HepG2 (cell line): ENCODE data around the gene PTGDS. TPM values are rescaled to one million over a fixed set of nuclear protein-coding genes. Genes with fewer than 3 reads are reported as not detected.

Experiments used
- ATAC-seq: fragments of 200-7000 bp; cut with Tn5 transposase; 3 replicates; pipeline ENCODE4 v1.9.1; 2020; ENCODE audit warnings: mild to moderate bottlenecking, moderate library complexity
- BruUV-seq: library from RNA; stranded (reverse); fragments of 400-500 nt; replicated peaks from 2 replicates; lab custom pipeline; 2021; lab: Mats Ljungman, UMichigan
- CTCF ChIA-PET: fragments of 300-600 bp; formaldehyde crosslinking; extraction: SDS; loops from one replicate; lab custom pipeline; 2021; ENCODE audit warnings: low total read pairs, inconsistent platforms, low intra/inter-chr PET ratio; lab: Yijun Ruan, JAX
- POLR2A ChIA-PET: fragments of 350-600 bp; sonication (Branson Sonifier 250); formaldehyde crosslinking; loops from one replicate; lab custom pipeline; 2020; ENCODE audit warnings: antibody characterized with exemption, inconsistent platforms; lab: Yijun Ruan, JAX
- DNase-seq: peaks from one replicate; pipeline ENCODE4 v3.0.0-alpha.2; 2015; ENCODE audit warnings: low spot score
- FAIRE-seq: peaks from 3 replicates; lab custom pipeline; 2011; peaks lifted over from hg19 to GRCh38; lab: Jason Lieb, UNC
- H2AFZ ChIP-seq: one replicate; pipeline ENCODE4 v1.6.1; 2011; ENCODE audit warnings: low read length, inconsistent platforms
- H3K27ac ChIP-seq: fragments of 300-600 bp; 3 replicates; pipeline ENCODE4 v1.8.0; 2011; ENCODE audit warnings: mixed run types, mild to moderate bottlenecking, mixed read lengths, low read length, inconsistent platforms; ENCODE audit not compliant: insufficient read depth; ENCODE audit errors: extremely low read length
- H3K27me3 ChIP-seq, 2 experiments: fragments of 200-600 bp in 1 of 2; 2 replicates in 1 of 2; 3 replicates in 1 of 2; pipeline versions ENCODE4 v1.6.0 to v1.8.0; 2011; ENCODE audit warnings: low read length in 2 of 2, mild to moderate bottlenecking in 2 of 2, moderate library complexity in 2 of 2, inconsistent platforms in 1 of 2; ENCODE audit not compliant: insufficient read depth in 2 of 2, control insufficient read depth in 1 of 2
- H3K36me3 ChIP-seq, 2 experiments: fragments of 200-600 bp in 1 of 2; replicated peaks in 1 of 2; 2 replicates in 1 of 2; 3 replicates in 1 of 2; pipeline versions ENCODE4 v1.5.1 to v1.8.0; 2011; ENCODE audit warnings: low read length in 2 of 2, inconsistent platforms in 1 of 2; ENCODE audit not compliant: insufficient read depth in 2 of 2, control insufficient read depth in 1 of 2
- H3K4me1 ChIP-seq: 2 replicates; pipeline ENCODE4 v1.5.1; 2012; ENCODE audit warnings: low read length, inconsistent platforms; ENCODE audit not compliant: insufficient read depth
- H3K4me2 ChIP-seq: 2 replicates; pipeline ENCODE4 v1.6.0; 2011; ENCODE audit warnings: low read depth, low read length, inconsistent platforms
- H3K4me3 ChIP-seq, 3 experiments: fragments of 200-600 bp in 1 of 3; sonication (generic), shearing (Covaris generic) in 1 of 3; replicated peaks in 1 of 3; 2 replicates each; pipeline ENCODE4 v1.5.1; 2011 to 2016; ENCODE audit warnings: low read length in 3 of 3, inconsistent platforms in 2 of 3, low read depth in 2 of 3, mild to moderate bottlenecking in 2 of 3, control low read depth in 1 of 3, mixed read lengths in 1 of 3; ENCODE audit not compliant: insufficient read depth in 1 of 3
- H3K79me2 ChIP-seq: one replicate; pipeline ENCODE4 v1.6.1; 2011; ENCODE audit warnings: low read length, inconsistent platforms; ENCODE audit not compliant: insufficient read depth
- H3K9ac ChIP-seq: 2 replicates; pipeline ENCODE4 v1.6.0; 2011; ENCODE audit warnings: mild to moderate bottlenecking, low read depth, low read length, inconsistent platforms; ENCODE audit not compliant: insufficient read depth
- H3K9me3 ChIP-seq: 2 replicates; pipeline ENCODE4 v1.5.1; 2012; ENCODE audit warnings: mild to moderate bottlenecking, low read length
- H4K20me1 ChIP-seq: 2 replicates; pipeline ENCODE4 v1.6.0; 2011; ENCODE audit warnings: inconsistent platforms, mild to moderate bottlenecking, low read length, moderate library complexity; ENCODE audit not compliant: insufficient read depth
- CREM ChIP-seq, 2 experiments: sonication (generic) in 1 of 2; formaldehyde crosslinking in 1 of 2; IDR thresholded peaks; 2 replicates each; pipeline versions ENCODE4 v1.4.0 to v1.6.1; 2016 to 2020; ENCODE audit warnings: antibody characterized with exemption in 1 of 2, mild to moderate bottlenecking in 1 of 2, missing genetic modification reagents in 1 of 2
- FOXA3 ChIP-seq: IDR thresholded peaks from 2 replicates; pipeline ENCODE4 v1.6.1; 2016; ENCODE audit warnings: missing genetic modification reagents, missing compliant biosample characterization
- HNRNPH1 ChIP-seq: fragments of 200-400 bp; formaldehyde crosslinking; optimal IDR thresholded peaks from 2 replicates; pipeline ENCODE3; 2017; ENCODE audit warnings: mild to moderate bottlenecking, low read depth, low read length
- IRX3 ChIP-seq: sonication (generic); formaldehyde crosslinking; IDR thresholded peaks from 2 replicates; pipeline ENCODE4 v1.8.1; 2023; ENCODE audit warnings: mild to moderate bottlenecking, low read depth, missing genetic modification reagents, borderline replicate concordance
- PLRG1 ChIP-seq: fragments of 450-650 bp; conservative IDR thresholded peaks from 2 replicates; pipeline ENCODE4 v1.6.1; 2016
- POLR2A ChIP-seq, 2 experiments: IDR thresholded peaks; 2 replicates each; pipeline ENCODE4 v1.6.1; 2011; ENCODE audit warnings: low read depth in 2 of 2, low read length in 2 of 2, mild to moderate bottlenecking in 1 of 2, moderate library complexity in 1 of 2; ENCODE audit not compliant: insufficient read depth in 1 of 2
- ZKSCAN1 ChIP-seq: fragments of 150-350 bp; IDR thresholded peaks from 2 replicates; pipeline ENCODE4 v1.6.1; 2014; ENCODE audit warnings: low read length
- ZMYM2 ChIP-seq: sonication (generic); formaldehyde crosslinking; IDR thresholded peaks from 2 replicates; pipeline ENCODE4 v1.8.0; 2022; ENCODE audit warnings: mild to moderate bottlenecking, missing genetic modification reagents
- WGBS: methylation state at CpG from one replicate; pipeline ENCODE4 v1.1.6; 2017; ENCODE audit warnings: low lambda C conversion rate; 5-methylcytosine and 5-hydroxymethylcytosine counted together
- in situ Hi-C: cut with HindIII; loops from 2 replicates; pipeline ENCODE4 v1.10.0; 2017; ENCODE audit warnings: low pct_unique_long_range_greater_than_20kb; ENCODE audit not compliant: extremely low pct_ligation_motif_present
- intact Hi-C: fragments of 100-400 bp; cut with micrococcal nuclease; formaldehyde crosslinking; loops from one replicate; pipeline ENCODE4 v1.10.0; 2022; ENCODE audit not compliant: unreplicated experiment
- polyA plus RNA-seq, 8 experiments: library from polyadenylated mRNA; depleted of rRNA in 3 of 8; stranded (reverse) in 7 of 8; unstranded in 1 of 8; fragments of >200 nt; fragmentation: Illumina TruSeq in 4 of 8; extraction: Trizol in 4 of 8; gene quantifications; 2 replicates each; pipeline versions ENCODE4 v1.2.1 to v1.2.3, GENCODE V29; 2011 to 2016; ENCODE audit warnings: low read depth in 4 of 8, missing spikeins in 1 of 8, mixed read lengths in 1 of 8; ENCODE audit not compliant: insufficient read depth in 1 of 8
- total RNA-seq, 5 experiments: library from RNA; depleted of rRNA; stranded (reverse); fragments of >200 nt; fragmentation: Illumina TruSeq; extraction: Trizol; gene quantifications; 2 replicates each; pipeline ENCODE4 v1.2.3, GENCODE V29; 2016; ENCODE audit warnings: low read depth in 1 of 5
- TF ChIP-seq, protein P1 (sequence below): sonication (generic); formaldehyde crosslinking; IDR thresholded peaks from 2 replicates; pipeline ENCODE4 v1.5.0; 2020; ENCODE audit warnings: mild to moderate bottlenecking, missing genetic modification reagents
- TF ChIP-seq, protein P2 (sequence below): IDR thresholded peaks from 2 replicates; pipeline ENCODE4 v1.6.1; 2016; ENCODE audit warnings: control low read depth
- TF ChIP-seq, protein P3 (sequence below): sonication (generic); formaldehyde crosslinking; IDR thresholded peaks from 2 replicates; pipeline ENCODE4 v1.4.0; 2020; ENCODE audit warnings: missing genetic modification reagents, mild to moderate bottlenecking, borderline replicate concordance
- TF ChIP-seq, protein P4 (sequence below): sonication (generic); formaldehyde crosslinking; IDR thresholded peaks from 2 replicates; pipeline ENCODE4 v1.5.0; 2020; ENCODE audit warnings: mild to moderate bottlenecking, low read depth, missing genetic modification reagents, borderline replicate concordance

PTGDS gene
- total and polyA plus RNA-seq, 2 of the 13 experiments (the other 11 are each of a cell fraction or from before 2014, with no cell fraction given) = 0.33 to 0.50 TPM

DNA sequence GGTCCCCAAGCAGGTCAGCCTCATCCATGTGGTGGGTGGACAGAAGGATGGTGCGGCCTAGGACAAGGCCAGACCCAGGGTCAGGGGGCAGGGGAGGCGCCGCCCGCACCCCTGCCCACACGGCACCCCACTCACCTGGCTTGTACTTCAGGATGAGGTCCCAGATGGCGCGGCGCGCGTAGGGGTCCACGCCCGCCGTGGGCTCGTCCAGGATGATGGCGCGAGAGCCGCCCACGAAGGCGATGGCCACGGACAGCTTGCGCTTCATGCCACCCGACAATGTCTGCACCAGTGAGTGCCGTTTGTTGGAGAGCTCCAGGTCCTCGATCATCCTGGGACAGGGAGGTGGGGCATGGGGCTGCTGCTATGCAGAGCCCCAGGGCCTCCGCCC, 38.2 kb downstream of the PTGDS start:
- intact Hi-C loops = no loop called here
- BruUV-seq = no TSS peak
- ATAC-seq (no peak), DNase-seq (no peak)
- CTCF ChIA-PET = no interaction called here
- Histone ChIP-seq H3K9ac (no peak overlapping the region), H4K20me1 (no peaks in the 10 kb centered on the region), H3K4me1 (no peaks in the 10 kb centered on the region), H3K79me2 (no peaks in the 10 kb centered on the region), H3K27me3 (no peaks in the 10 kb centered on the region), H3K27ac (no peak overlapping the region)
- TF ChIP-seq, protein P1, sequence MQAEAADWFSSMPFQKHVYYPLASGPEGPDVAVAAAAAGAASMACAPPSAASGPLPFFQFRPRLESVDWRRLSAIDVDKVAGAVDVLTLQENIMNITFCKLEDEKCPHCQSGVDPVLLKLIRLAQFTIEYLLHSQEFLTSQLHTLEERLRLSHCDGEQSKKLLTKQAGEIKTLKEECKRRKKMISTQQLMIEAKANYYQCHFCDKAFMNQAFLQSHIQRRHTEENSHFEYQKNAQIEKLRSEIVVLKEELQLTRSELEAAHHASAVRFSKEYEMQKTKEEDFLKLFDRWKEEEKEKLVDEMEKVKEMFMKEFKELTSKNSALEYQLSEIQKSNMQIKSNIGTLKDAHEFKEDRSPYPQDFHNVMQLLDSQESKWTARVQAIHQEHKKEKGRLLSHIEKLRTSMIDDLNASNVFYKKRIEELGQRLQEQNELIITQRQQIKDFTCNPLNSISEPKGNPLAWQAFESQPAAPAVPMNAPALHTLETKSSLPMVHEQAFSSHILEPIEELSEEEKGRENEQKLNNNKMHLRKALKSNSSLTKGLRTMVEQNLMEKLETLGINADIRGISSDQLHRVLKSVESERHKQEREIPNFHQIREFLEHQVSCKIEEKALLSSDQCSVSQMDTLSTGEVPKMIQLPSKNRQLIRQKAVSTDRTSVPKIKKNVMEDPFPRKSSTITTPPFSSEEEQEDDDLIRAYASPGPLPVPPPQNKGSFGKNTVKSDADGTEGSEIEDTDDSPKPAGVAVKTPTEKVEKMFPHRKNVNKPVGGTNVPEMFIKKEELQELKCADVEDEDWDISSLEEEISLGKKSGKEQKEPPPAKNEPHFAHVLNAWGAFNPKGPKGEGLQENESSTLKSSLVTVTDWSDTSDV (CRISPR knock-in tag) = no peak
- TF ChIP-seq ZKSCAN1 = no peak
- TF ChIP-seq, all 625 proteins: peak for 0
- Histone ChIP-seq H2AFZ (no peak overlapping the region), H3K9me3 (no peaks in the 10 kb centered on the region), H3K4me2 (no peak overlapping the region), H3K4me3 (no peak overlapping the region), H3K36me3 (peaks cover 1 to 2% of the 10 kb centered on the region in 2 experiments; a peak in 1 of 5 replicates)
- POLR2A ChIA-PET = no interaction called here
- FAIRE-seq = no peak
- in situ Hi-C loops = no loop called here
- WGBS = 96% methylated on average over 12 of the region's 25 CpGs

DNA sequence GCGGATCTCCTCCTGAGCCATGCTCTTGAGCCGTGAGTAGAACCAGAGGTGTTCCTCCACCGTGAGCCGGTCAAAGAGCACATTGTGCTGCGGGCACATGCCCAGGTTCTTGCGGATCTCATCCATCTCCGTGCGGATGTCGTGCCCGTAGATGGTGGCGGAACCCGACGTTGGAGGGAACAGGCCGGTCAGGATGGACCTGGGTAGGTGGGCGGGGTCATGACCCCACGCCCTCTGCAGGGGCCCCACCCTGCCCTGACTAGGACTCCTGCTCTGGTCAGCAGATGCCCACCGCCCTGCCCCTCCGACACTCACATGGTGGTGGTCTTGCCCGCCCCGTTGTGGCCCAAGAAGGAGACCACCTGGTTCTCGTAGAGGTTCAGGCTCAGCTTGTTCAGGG, 38.7 kb downstream of the PTGDS start:
- no peaks in the 10 kb centered on the region for H3K9me3 ChIP-seq
- ATAC-seq (no peak), FAIRE-seq (no peak), DNase-seq (no peak)
- ChIA-PET CTCF (no interaction called here), POLR2A (no interaction called here)
- no TSS peak for BruUV-seq
- no peaks in the 10 kb centered on the region for H4K20me1 ChIP-seq
- no peaks in the 10 kb centered on the region for H3K4me1 ChIP-seq
- intact Hi-C loops (no loop called here), in situ Hi-C loops (no loop called here)
- peaks cover 1 to 2% of the 10 kb centered on the region in 2 experiments; a peak in 1 of 5 replicates for H3K36me3 ChIP-seq
- no peaks in the 10 kb centered on the region for H3K79me2 ChIP-seq
- no peak overlapping the region for H3K27ac ChIP-seq
- no peak overlapping the region for H2AFZ ChIP-seq
- no peak overlapping the region for H3K9ac ChIP-seq
- 92% methylated on average over 14 of the region's 21 CpGs for WGBS
- no peak overlapping the region for H3K4me3 ChIP-seq
- no peaks in the 10 kb centered on the region for H3K27me3 ChIP-seq
- H3K4me2 ChIP-seq = no peak overlapping the region
- TF ChIP-seq FOXA3 (CRISPR knock-in tag) (no peak), ZMYM2 (CRISPR knock-in tag) (no peak), POLR2A (IDR thresholded peaks at IDR 0.05; ENCODE audit: insufficient read depth in 1 of 2, low read depth in 2 of 2, low read length in 2 of 2) (no peak), CREM (IDR thresholded peaks at IDR 0.05) (no peak), CREM (CRISPR knock-in tag; IDR thresholded peaks at IDR 0.05) (no peak), IRX3 (no peak), PLRG1 (no peak), HNRNPH1 (no peak)
- TF ChIP-seq, protein P2, sequence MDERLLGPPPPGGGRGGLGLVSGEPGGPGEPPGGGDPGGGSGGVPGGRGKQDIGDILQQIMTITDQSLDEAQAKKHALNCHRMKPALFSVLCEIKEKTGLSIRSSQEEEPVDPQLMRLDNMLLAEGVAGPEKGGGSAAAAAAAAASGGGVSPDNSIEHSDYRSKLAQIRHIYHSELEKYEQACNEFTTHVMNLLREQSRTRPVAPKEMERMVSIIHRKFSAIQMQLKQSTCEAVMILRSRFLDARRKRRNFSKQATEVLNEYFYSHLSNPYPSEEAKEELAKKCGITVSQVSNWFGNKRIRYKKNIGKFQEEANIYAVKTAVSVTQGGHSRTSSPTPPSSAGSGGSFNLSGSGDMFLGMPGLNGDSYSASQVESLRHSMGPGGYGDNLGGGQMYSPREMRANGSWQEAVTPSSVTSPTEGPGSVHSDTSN = no peak
- TF ChIP-seq, protein P3, sequence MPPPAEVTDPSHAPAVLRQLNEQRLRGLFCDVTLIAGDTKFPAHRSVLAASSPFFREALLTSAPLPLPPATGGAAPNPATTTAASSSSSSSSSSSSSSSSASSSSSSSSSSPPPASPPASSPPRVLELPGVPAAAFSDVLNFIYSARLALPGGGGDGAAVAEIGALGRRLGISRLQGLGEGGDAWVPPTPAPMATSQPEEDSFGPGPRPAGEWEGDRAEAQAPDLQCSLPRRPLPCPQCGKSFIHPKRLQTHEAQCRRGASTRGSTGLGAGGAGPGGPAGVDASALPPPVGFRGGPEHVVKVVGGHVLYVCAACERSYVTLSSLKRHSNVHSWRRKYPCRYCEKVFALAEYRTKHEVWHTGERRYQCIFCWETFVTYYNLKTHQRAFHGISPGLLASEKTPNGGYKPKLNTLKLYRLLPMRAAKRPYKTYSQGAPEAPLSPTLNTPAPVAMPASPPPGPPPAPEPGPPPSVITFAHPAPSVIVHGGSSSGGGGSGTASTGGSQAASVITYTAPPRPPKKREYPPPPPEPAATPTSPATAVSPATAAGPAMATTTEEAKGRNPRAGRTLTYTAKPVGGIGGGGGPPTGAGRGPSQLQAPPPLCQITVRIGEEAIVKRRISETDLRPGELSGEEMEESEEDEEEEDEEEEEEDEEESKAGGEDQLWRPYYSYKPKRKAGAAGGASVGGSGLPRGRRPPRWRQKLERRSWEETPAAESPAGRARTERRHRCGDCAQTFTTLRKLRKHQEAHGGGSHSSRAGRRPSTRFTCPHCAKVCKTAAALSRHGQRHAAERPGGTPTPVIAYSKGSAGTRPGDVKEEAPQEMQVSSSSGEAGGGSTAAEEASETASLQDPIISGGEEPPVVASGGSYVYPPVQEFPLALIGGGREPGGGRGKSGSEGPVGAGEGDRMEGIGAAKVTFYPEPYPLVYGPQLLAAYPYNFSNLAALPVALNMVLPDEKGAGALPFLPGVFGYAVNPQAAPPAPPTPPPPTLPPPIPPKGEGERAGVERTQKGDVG (CRISPR knock-in tag) = no peak
- TF ChIP-seq, protein P4, sequence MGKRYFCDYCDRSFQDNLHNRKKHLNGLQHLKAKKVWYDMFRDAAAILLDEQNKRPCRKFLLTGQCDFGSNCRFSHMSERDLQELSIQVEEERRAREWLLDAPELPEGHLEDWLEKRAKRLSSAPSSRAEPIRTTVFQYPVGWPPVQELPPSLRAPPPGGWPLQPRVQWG (CRISPR knock-in tag) = no peak
